WTC11 (cell line): ENCODE results near the gene CACNA1B. TPM values are rescaled to one million over a fixed set of nuclear protein-coding genes. Genes with fewer than 3 reads are reported as not detected.

Source experiments
- ATAC-seq: fragments of 200-7000 bp; cut with Tn5 transposase; 2 replicates; pipeline ENCODE4 v1.10.0; 2021; ENCODE audit warnings: mild to moderate bottlenecking, moderate library complexity
- CTCF ChIA-PET: fragments of 300-600 bp; sonication (Branson Sonifier 250); formaldehyde crosslinking; loops from one replicate; lab custom pipeline; 2021; ENCODE audit warnings: antibody characterized with exemption; lab: Charles Lee
- POLR2A ChIA-PET: fragments of 350-600 bp; sonication (Branson Sonifier 250); formaldehyde crosslinking; loops from one replicate; lab custom pipeline; 2021; ENCODE audit warnings: antibody characterized with exemption; lab: Charles Lee
- DNase-seq: peaks from one replicate; pipeline ENCODE4 v3.0.0; 2021; ENCODE audit warnings: low spot score
- H3K27ac Mint-ChIP-seq: 2 replicates; pipeline ENCODE4 v1.8.0; 2021; ENCODE audit warnings: mixed read lengths
- H3K27me3 Mint-ChIP-seq: 2 replicates; pipeline ENCODE4 v1.8.0; 2021; ENCODE audit warnings: low read depth, mild to moderate bottlenecking, moderate library complexity, mixed read lengths
- H3K36me3 Mint-ChIP-seq: 2 replicates; pipeline ENCODE4 v1.8.0; 2021; ENCODE audit warnings: mixed read lengths
- H3K4me1 Mint-ChIP-seq: 2 replicates; pipeline ENCODE4 v1.8.0; 2022; ENCODE audit warnings: mixed read lengths
- H3K4me3 Mint-ChIP-seq: 2 replicates; pipeline ENCODE4 v1.8.0; 2021; ENCODE audit warnings: mild to moderate bottlenecking, moderate library complexity, mixed read lengths
- H3K9me3 Mint-ChIP-seq: 2 replicates; pipeline ENCODE4 v1.8.0; 2021; ENCODE audit warnings: mixed read lengths
- ATF1 ChIP-seq: sonication (generic); formaldehyde crosslinking; IDR thresholded peaks from 2 replicates; pipeline ENCODE4 v1.8.1; 2023; ENCODE audit warnings: mild to moderate bottlenecking, moderate library complexity, missing genetic modification reagents
- ATF3 ChIP-seq: sonication (generic); formaldehyde crosslinking; conservative IDR thresholded peaks from 2 replicates; pipeline ENCODE4 v1.8.1; 2022; ENCODE audit warnings: mild to moderate bottlenecking, missing genetic modification reagents
- CBFB ChIP-seq: sonication (generic); formaldehyde crosslinking; IDR thresholded peaks from 2 replicates; pipeline ENCODE4 v1.8.1; 2022; ENCODE audit warnings: mild to moderate bottlenecking, low read depth, missing genetic modification reagents
- CREM ChIP-seq: sonication (generic); formaldehyde crosslinking; IDR thresholded peaks from 2 replicates; pipeline ENCODE4 v1.8.1; 2022; ENCODE audit warnings: mild to moderate bottlenecking, missing genetic modification reagents, moderate library complexity
- E2F4 ChIP-seq: sonication (generic); formaldehyde crosslinking; IDR thresholded peaks from 2 replicates; pipeline ENCODE4 v1.8.1; 2022; ENCODE audit warnings: low read depth, mild to moderate bottlenecking, moderate library complexity, missing genetic modification reagents, borderline replicate concordance
- E2F5 ChIP-seq: sonication (generic); formaldehyde crosslinking; IDR thresholded peaks from 2 replicates; pipeline ENCODE4 v1.8.1; 2022; ENCODE audit warnings: mild to moderate bottlenecking, moderate library complexity, missing genetic modification reagents
- ELF4 ChIP-seq: sonication (generic); formaldehyde crosslinking; IDR thresholded peaks from 2 replicates; pipeline ENCODE4 v1.8.1; 2022; ENCODE audit warnings: low read depth, mild to moderate bottlenecking, moderate library complexity, missing genetic modification reagents
- GRHL2 ChIP-seq: fragments of 250-450 bp; sonication (Bioruptor Pico); IDR thresholded peaks from 2 replicates; pipeline ENCODE4 v1.8.0; 2022; ENCODE audit warnings: mild to moderate bottlenecking, moderate library complexity; ENCODE audit not compliant: insufficient replicate concordance, severe bottlenecking
- HMGA2 ChIP-seq: fragments of 250-450 bp; sonication (Bioruptor Pico); IDR thresholded peaks from 2 replicates; pipeline ENCODE4 v1.4.0; 2021; ENCODE audit warnings: mild to moderate bottlenecking, moderate library complexity
- NR3C1 ChIP-seq: sonication (generic); formaldehyde crosslinking; conservative IDR thresholded peaks from 2 replicates; pipeline ENCODE4 v1.8.1; 2023; ENCODE audit warnings: low read depth, mild to moderate bottlenecking, missing genetic modification reagents
- RELA ChIP-seq: sonication (generic); formaldehyde crosslinking; IDR thresholded peaks from 2 replicates; pipeline ENCODE4 v1.8.1; 2022; ENCODE audit warnings: missing genetic modification reagents, mild to moderate bottlenecking, borderline replicate concordance
- RORB ChIP-seq: fragments of 250-450 bp; sonication (Bioruptor Pico); IDR thresholded peaks from 2 replicates; pipeline ENCODE4 v1.9.0; 2021; ENCODE audit warnings: mild to moderate bottlenecking
- SP1 ChIP-seq: sonication (generic); formaldehyde crosslinking; conservative IDR thresholded peaks from 2 replicates; pipeline ENCODE4 v1.8.1; 2022; ENCODE audit warnings: missing genetic modification reagents
- TEAD4 ChIP-seq: sonication (generic); formaldehyde crosslinking; IDR thresholded peaks from 2 replicates; pipeline ENCODE4 v1.8.0; 2022; ENCODE audit warnings: mild to moderate bottlenecking, missing genetic modification reagents
- TP53 ChIP-seq: sonication (generic); formaldehyde crosslinking; IDR thresholded peaks from 2 replicates; pipeline ENCODE4 v1.8.1; 2023; ENCODE audit warnings: mild to moderate bottlenecking, missing genetic modification reagents
- ZNF121 ChIP-seq: sonication (generic); formaldehyde crosslinking; IDR thresholded peaks from 2 replicates; pipeline ENCODE4 v1.8.0; 2023; ENCODE audit warnings: missing genetic modification reagents
- ZNF138 ChIP-seq: sonication (generic); formaldehyde crosslinking; conservative IDR thresholded peaks from 2 replicates; pipeline ENCODE4 v1.8.1; 2022; ENCODE audit warnings: mild to moderate bottlenecking, moderate library complexity, missing genetic modification reagents
- ZNF263 ChIP-seq: sonication (generic); formaldehyde crosslinking; IDR thresholded peaks from 2 replicates; pipeline ENCODE4 v1.8.1; 2022; ENCODE audit warnings: low read depth, mild to moderate bottlenecking, moderate library complexity, missing genetic modification reagents
- ZNF396 ChIP-seq: fragments of 250-450 bp; sonication (Bioruptor Pico); IDR thresholded peaks from 2 replicates; pipeline ENCODE4 v1.8.0; 2021; ENCODE audit warnings: mild to moderate bottlenecking, moderate library complexity, borderline replicate concordance
- ZNF416 ChIP-seq: fragments of 250-450 bp; sonication (Bioruptor Pico); IDR thresholded peaks from 2 replicates; pipeline ENCODE4 v1.9.0; 2021; ENCODE audit warnings: mild to moderate bottlenecking, inconsistent platforms
- total RNA-seq: library from RNA; stranded (reverse); gene quantifications from 3 replicates; pipeline ENCODE4 v1.2.3, GENCODE V29; 2021
- TF ChIP-seq, protein P1 (sequence below): sonication (generic); formaldehyde crosslinking; IDR thresholded peaks from 2 replicates; pipeline ENCODE4 v1.8.1; 2023; ENCODE audit warnings: mild to moderate bottlenecking, missing genetic modification reagents
- TF ChIP-seq, protein P2 (sequence below): sonication (generic); formaldehyde crosslinking; IDR thresholded peaks from 2 replicates; pipeline ENCODE4 v1.8.1; 2022; ENCODE audit warnings: mild to moderate bottlenecking, missing genetic modification reagents, moderate library complexity, borderline replicate concordance
- TF ChIP-seq, protein P3 (sequence below): sonication (generic); formaldehyde crosslinking; IDR thresholded peaks from 2 replicates; pipeline ENCODE4 v1.8.0; 2022; ENCODE audit warnings: mild to moderate bottlenecking, missing genetic modification reagents
- TF ChIP-seq, protein P4 (sequence below): sonication (generic); formaldehyde crosslinking; IDR thresholded peaks from 2 replicates; pipeline ENCODE4 v1.8.1; 2022; ENCODE audit warnings: low read depth, missing genetic modification reagents, borderline replicate concordance

CACNA1B gene
- total RNA-seq, 1 experiment from 2014 or later: 8.4 TPM

- TF ChIP-seq RELA (CRISPR knock-in tag): no peak
- no peak for TF ChIP-seq E2F5 (CRISPR knock-in tag)
These were observed 137.0 kb downstream of the CACNA1B start (continued) for GRCh38 chr9:138014563-138014945.

- Mint-ChIP-seq H3K27ac (no peak overlapping the region), H3K4me1 (no peaks in the 10 kb centered on the region), H3K9me3 (no peaks in the 10 kb centered on the region), H3K36me3 (0 out of 2 replicates have a peak, but pooled peaks cover 3% of the 10 kb centered on the region), H3K4me3 (no peak overlapping the region), H3K27me3 (no peaks in the 10 kb centered on the region)
- TF ChIP-seq, protein P1, sequence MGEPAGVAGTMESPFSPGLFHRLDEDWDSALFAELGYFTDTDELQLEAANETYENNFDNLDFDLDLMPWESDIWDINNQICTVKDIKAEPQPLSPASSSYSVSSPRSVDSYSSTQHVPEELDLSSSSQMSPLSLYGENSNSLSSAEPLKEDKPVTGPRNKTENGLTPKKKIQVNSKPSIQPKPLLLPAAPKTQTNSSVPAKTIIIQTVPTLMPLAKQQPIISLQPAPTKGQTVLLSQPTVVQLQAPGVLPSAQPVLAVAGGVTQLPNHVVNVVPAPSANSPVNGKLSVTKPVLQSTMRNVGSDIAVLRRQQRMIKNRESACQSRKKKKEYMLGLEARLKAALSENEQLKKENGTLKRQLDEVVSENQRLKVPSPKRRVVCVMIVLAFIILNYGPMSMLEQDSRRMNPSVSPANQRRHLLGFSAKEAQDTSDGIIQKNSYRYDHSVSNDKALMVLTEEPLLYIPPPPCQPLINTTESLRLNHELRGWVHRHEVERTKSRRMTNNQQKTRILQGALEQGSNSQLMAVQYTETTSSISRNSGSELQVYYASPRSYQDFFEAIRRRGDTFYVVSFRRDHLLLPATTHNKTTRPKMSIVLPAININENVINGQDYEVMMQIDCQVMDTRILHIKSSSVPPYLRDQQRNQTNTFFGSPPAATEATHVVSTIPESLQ (CRISPR knock-in tag): no peak
- no peak for TF ChIP-seq ZNF396 (CRISPR knock-in tag)
- TF ChIP-seq CREM: no peak
- TF ChIP-seq ZNF416 (CRISPR knock-in tag): no peak
- no peak for TF ChIP-seq ZNF263 (CRISPR knock-in tag)
- TF ChIP-seq, protein P2, sequence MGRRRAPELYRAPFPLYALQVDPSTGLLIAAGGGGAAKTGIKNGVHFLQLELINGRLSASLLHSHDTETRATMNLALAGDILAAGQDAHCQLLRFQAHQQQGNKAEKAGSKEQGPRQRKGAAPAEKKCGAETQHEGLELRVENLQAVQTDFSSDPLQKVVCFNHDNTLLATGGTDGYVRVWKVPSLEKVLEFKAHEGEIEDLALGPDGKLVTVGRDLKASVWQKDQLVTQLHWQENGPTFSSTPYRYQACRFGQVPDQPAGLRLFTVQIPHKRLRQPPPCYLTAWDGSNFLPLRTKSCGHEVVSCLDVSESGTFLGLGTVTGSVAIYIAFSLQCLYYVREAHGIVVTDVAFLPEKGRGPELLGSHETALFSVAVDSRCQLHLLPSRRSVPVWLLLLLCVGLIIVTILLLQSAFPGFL: no peak
- no peak for TF ChIP-seq ELF4 (CRISPR knock-in tag)
- no peak for TF ChIP-seq NR3C1 (CRISPR knock-in tag)
- no peak for TF ChIP-seq RORB (CRISPR knock-in tag)
- TF ChIP-seq ZNF121: no peak
- TF ChIP-seq ZNF138 (CRISPR knock-in tag): no peak
- TF ChIP-seq E2F4 (CRISPR knock-in tag): no peak
- no peak for TF ChIP-seq TEAD4 (CRISPR knock-in tag)
- no peak for TF ChIP-seq HMGA2
- TF ChIP-seq CBFB (CRISPR knock-in tag): no peak
- POLR2A ChIA-PET: no interaction called here
- CTCF ChIA-PET: no interaction called here
- DNase-seq (no peak), ATAC-seq (no peak)
These were observed 137.6 kb downstream of the CACNA1B start for GRCh38 chr9:138015021-138015829.

DNA sequence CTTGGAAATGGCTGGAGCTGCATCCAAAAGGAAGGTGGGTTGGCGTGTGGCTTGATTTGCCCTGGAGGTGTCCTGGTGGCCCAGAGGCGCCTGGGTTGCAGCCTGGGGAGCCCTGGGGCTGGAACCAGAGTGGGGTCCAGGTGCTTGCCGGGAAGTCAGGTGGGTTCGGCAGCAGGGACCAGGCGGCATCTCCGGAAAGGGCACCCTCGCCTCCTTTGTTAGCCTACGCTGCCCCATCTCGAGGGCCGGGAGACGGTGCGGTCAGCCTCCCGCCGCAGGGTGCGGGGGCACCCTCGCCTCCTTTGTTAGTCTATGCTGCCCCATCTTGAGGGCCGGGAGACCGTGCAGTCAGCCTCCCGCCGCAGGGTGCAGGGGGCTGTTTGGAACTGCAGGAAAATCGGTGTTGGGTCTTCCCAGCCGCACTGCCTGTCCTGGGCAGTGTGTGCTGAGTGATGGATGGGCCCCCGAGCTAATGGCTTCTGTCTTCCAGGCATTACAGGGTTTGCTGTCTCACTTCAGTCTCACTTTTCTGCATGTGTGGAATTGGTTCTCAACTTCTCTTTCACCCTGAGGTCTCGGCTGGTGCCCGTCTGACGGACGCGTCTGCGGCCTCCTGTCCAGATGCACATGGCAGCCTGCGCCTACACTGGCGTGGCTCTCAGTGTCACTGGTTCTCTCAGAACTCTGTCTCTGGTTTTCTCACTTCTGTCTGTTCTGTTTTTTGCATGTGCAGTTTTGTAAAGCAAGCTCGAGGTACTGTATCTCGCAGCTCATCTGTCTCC, 139.0 kb downstream of the CACNA1B start:
- CTCF ChIA-PET: no interaction called here
- H3K27me3 Mint-ChIP-seq: no peaks in the 10 kb centered on the region
- no peak for DNase-seq
- 0 out of 2 replicates have a peak, but pooled peaks cover 3% of the 10 kb centered on the region for H3K36me3 Mint-ChIP-seq
- H3K4me1 Mint-ChIP-seq: no peaks in the 10 kb centered on the region
- no peaks in the 10 kb centered on the region for H3K9me3 Mint-ChIP-seq
- POLR2A ChIA-PET: interaction anchor here (0.5 kb wide), 1 partner anchor 90 kb away, joined by 3 read pairs; no protein-coding TSS in a partner anchor
- no peak overlapping the region for H3K27ac Mint-ChIP-seq
- TF ChIP-seq GRHL2 (no peak), ATF1 (CRISPR knock-in tag) (no peak), SP1 (CRISPR knock-in tag) (no peak), TP53 (CRISPR knock-in tag) (no peak), ATF3 (CRISPR knock-in tag) (no peak)
- TF ChIP-seq, protein P3, sequence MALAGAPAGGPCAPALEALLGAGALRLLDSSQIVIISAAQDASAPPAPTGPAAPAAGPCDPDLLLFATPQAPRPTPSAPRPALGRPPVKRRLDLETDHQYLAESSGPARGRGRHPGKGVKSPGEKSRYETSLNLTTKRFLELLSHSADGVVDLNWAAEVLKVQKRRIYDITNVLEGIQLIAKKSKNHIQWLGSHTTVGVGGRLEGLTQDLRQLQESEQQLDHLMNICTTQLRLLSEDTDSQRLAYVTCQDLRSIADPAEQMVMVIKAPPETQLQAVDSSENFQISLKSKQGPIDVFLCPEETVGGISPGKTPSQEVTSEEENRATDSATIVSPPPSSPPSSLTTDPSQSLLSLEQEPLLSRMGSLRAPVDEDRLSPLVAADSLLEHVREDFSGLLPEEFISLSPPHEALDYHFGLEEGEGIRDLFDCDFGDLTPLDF: no peak
- TF ChIP-seq, protein P4, sequence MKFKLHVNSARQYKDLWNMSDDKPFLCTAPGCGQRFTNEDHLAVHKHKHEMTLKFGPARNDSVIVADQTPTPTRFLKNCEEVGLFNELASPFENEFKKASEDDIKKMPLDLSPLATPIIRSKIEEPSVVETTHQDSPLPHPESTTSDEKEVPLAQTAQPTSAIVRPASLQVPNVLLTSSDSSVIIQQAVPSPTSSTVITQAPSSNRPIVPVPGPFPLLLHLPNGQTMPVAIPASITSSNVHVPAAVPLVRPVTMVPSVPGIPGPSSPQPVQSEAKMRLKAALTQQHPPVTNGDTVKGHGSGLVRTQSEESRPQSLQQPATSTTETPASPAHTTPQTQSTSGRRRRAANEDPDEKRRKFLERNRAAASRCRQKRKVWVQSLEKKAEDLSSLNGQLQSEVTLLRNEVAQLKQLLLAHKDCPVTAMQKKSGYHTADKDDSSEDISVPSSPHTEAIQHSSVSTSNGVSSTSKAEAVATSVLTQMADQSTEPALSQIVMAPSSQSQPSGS (CRISPR knock-in tag): no peak
- H3K4me3 Mint-ChIP-seq: no peak overlapping the region
- ATAC-seq: no peak
